GM12878 (cell line): ENCODE measurements around the gene ATOH7. TPM values are rescaled to one million over a fixed set of nuclear protein-coding genes. Genes with fewer than 3 reads are reported as not detected.

Experiments
- ATAC-seq: fragments of 200-7000 bp; cut with Tn5 transposase; 3 replicates; pipeline ENCODE4 v1.9.1; 2020; ENCODE audit warnings: mild to moderate bottlenecking, moderate library complexity
- BruUV-seq: library from RNA; stranded (reverse); fragments of 400-500 nt; replicated peaks from 2 replicates; lab custom pipeline; 2021; lab: Mats Ljungman, UMichigan
- CTCF ChIA-PET: fragments of 300-600 bp; sonication (Branson Sonifier 250); formaldehyde crosslinking; extraction: SDS; loops from one replicate; lab custom pipeline; 2021; ENCODE audit warnings: inconsistent platforms; lab: Yijun Ruan, JAX
- POLR2A ChIA-PET: fragments of 350-600 bp; formaldehyde crosslinking; extraction: SDS; loops from one replicate; lab custom pipeline; 2021; ENCODE audit warnings: inconsistent platforms; lab: Charles Lee
- RAD21 ChIA-PET: fragments of 300-600 bp; sonication (Branson Sonifier 250); formaldehyde crosslinking; loops from one replicate; lab custom pipeline; 2023; ENCODE audit warnings: antibody characterized with exemption; ENCODE audit not compliant: unreplicated experiment; lab: Charles Lee
- SMC1A ChIA-PET: fragments of 300-600 bp; sonication (Branson Sonifier 250); formaldehyde crosslinking; loops from one replicate; lab custom pipeline; 2023; ENCODE audit not compliant: unreplicated experiment, uncharacterized antibody; lab: Charles Lee
- DNase-seq: peaks from one replicate; pipeline ENCODE4 v3.0.0-alpha.2; 2011; ENCODE audit warnings: low read depth, low spot score
- FAIRE-seq: peaks from 3 replicates; lab custom pipeline; 2011; peaks lifted over from hg19 to GRCh38; lab: Jason Lieb, UNC
- H2AFZ ChIP-seq: 2 replicates; pipeline ENCODE4 v1.6.0; 2011; ENCODE audit warnings: low read depth, low read length, control low read depth; ENCODE audit not compliant: control insufficient read depth
- H3K27ac ChIP-seq: 2 replicates; pipeline ENCODE4 v1.5.1; 2011; ENCODE audit warnings: control low read depth; ENCODE audit not compliant: control insufficient read depth, insufficient read depth
- H3K27me3 ChIP-seq, 2 experiments: replicated peaks in 1 of 2; 2 replicates each; pipeline versions ENCODE4 v1.6.0 to v1.6.1; 2011; ENCODE audit warnings: low read length in 1 of 2; ENCODE audit not compliant: control insufficient read depth in 2 of 2, insufficient read depth in 2 of 2
- H3K36me3 ChIP-seq, 2 experiments: 2 replicates each; pipeline ENCODE4 v1.5.1; 2011; ENCODE audit warnings: low read length in 1 of 2; ENCODE audit not compliant: control insufficient read depth in 2 of 2, insufficient read depth in 2 of 2
- H3K4me1 ChIP-seq: 2 replicates; pipeline ENCODE4 v1.6.1; 2011; ENCODE audit warnings: mild to moderate bottlenecking, low read length, moderate library complexity, mixed read lengths; ENCODE audit not compliant: control insufficient read depth, insufficient read depth
- H3K4me2 ChIP-seq: 2 replicates; pipeline ENCODE4 v1.6.0; 2011; ENCODE audit warnings: control low read depth; ENCODE audit not compliant: control insufficient read depth, insufficient read depth
- H3K4me3 ChIP-seq: fragments of 200-600 bp; sonication (generic); 2 replicates; pipeline ENCODE4 v1.5.1; 2016
- H3K79me2 ChIP-seq: 2 replicates; pipeline ENCODE4 v1.6.0; 2011; ENCODE audit warnings: low read length; ENCODE audit not compliant: control insufficient read depth, insufficient read depth
- H3K9ac ChIP-seq: 2 replicates; pipeline ENCODE4 v1.8.0; 2011; ENCODE audit warnings: low read length, control low read depth, mixed read lengths; ENCODE audit not compliant: control insufficient read depth, insufficient read depth
- H3K9me3 ChIP-seq: replicated peaks from 3 replicates; pipeline ENCODE4 v1.5.1; 2011; ENCODE audit warnings: mild to moderate bottlenecking, low read length; ENCODE audit not compliant: control insufficient read depth, insufficient read depth
- H4K20me1 ChIP-seq: 2 replicates; pipeline ENCODE4 v1.6.0; 2011; ENCODE audit not compliant: control insufficient read depth, insufficient read depth
- CEBPB ChIP-seq, 2 experiments: fragments of 150-350 bp in 1 of 2; IDR thresholded peaks; 2 replicates each; pipeline ENCODE4 v1.6.1; 2012 to 2014; ENCODE audit warnings: low read depth in 2 of 2, low read length in 2 of 2, borderline replicate concordance in 1 of 2, inconsistent platforms in 1 of 2
- CTCF ChIP-seq, 3 experiments: IDR thresholded peaks in 2 of 3; conservative IDR thresholded peaks in 1 of 3; 2 replicates each; pipeline ENCODE4 v1.5.1; 2011; ENCODE audit warnings: low read depth in 3 of 3, low read length in 3 of 3, mild to moderate bottlenecking in 3 of 3, control low read depth in 2 of 3, moderate library complexity in 2 of 3, inconsistent platforms in 1 of 3, mixed read lengths in 1 of 3; ENCODE audit not compliant: control insufficient read depth in 2 of 3, insufficient read depth in 1 of 3; ENCODE audit errors: extremely low read depth in 1 of 3
- IKZF1 ChIP-seq: fragments of 450-650 bp; conservative IDR thresholded peaks from 2 replicates; pipeline ENCODE4 v1.6.1; 2017; ENCODE audit warnings: antibody characterized with exemption, mild to moderate bottlenecking
- IRF4 ChIP-seq: IDR thresholded peaks from 2 replicates; pipeline ENCODE4 v1.6.1; 2011; ENCODE audit warnings: low read depth, low read length
- KDM1A ChIP-seq: fragments of 200-600 bp; sonication (generic); IDR thresholded peaks from 2 replicates; pipeline ENCODE4 v1.6.1; 2016; ENCODE audit warnings: borderline replicate concordance
- PAX8 ChIP-seq: fragments of 450-650 bp; IDR thresholded peaks from 2 replicates; pipeline ENCODE4 v1.6.1; 2017; ENCODE audit warnings: mild to moderate bottlenecking, moderate library complexity
- POLR2A ChIP-seq: IDR thresholded peaks from 2 replicates; pipeline ENCODE4 v1.6.1; 2011; ENCODE audit warnings: low read depth, mild to moderate bottlenecking, low read length
- RAD21 ChIP-seq: IDR thresholded peaks from 2 replicates; pipeline ENCODE4 v1.6.1; 2011; ENCODE audit warnings: mild to moderate bottlenecking, low read depth, low read length, moderate library complexity; ENCODE audit not compliant: insufficient read depth
- SIX5 ChIP-seq: IDR thresholded peaks from 2 replicates; pipeline ENCODE4 v1.6.1; 2011; ENCODE audit warnings: mild to moderate bottlenecking, low read depth, low read length, moderate library complexity; ENCODE audit not compliant: severe bottlenecking
- SMARCA5 ChIP-seq: fragments of 450-650 bp; IDR thresholded peaks from 2 replicates; pipeline ENCODE4 v1.6.1; 2017; ENCODE audit warnings: mild to moderate bottlenecking
- SMC3 ChIP-seq: IDR thresholded peaks from 2 replicates; pipeline ENCODE4 v1.6.1; 2011; ENCODE audit warnings: low read length, improper control_type of control experiment, borderline replicate concordance
- SP1 ChIP-seq: IDR thresholded peaks from one replicate; pipeline ENCODE4 v1.6.1; 2011; ENCODE audit warnings: low read depth, low read length
- WGBS: methylation state at CpG from one replicate; pipeline ENCODE4 v1.1.6; 2016; ENCODE audit warnings: low lambda C conversion rate; ENCODE audit not compliant: insufficient replicate concordance, insufficient coverage; ENCODE audit errors: missing lambda C conversion rate; 5-methylcytosine and 5-hydroxymethylcytosine counted together
- in situ Hi-C: fragments of 300-500 bp; cut with MboI; formaldehyde crosslinking; loops from 9 replicates; pipeline ENCODE4 v1.14.3; 2018; ENCODE audit warnings: mixed read lengths
- intact Hi-C: fragments of 100-400 bp; cut with micrococcal nuclease; formaldehyde crosslinking; loops from one replicate; pipeline ENCODE4 v1.14.2; 2022; ENCODE audit not compliant: unreplicated experiment
- polyA plus RNA-seq, 11 experiments: library from polyadenylated mRNA; depleted of rRNA in 4 of 11; unstranded in 6 of 11; stranded (reverse) in 5 of 11; fragments of >200 nt; fragmentation: Nextera tagmentation in 4 of 11; fragmentation: Illumina TruSeq in 1 of 11; extraction: Ambion mirVana in 4 of 11; extraction: Trizol in 1 of 11; gene quantifications; 1 replicate in 1 of 11; 2 replicates in 10 of 11; pipeline versions ENCODE4 v1.2.1 to v1.2.3, GENCODE V29; 2011 to 2016; ENCODE audit warnings: inconsistent platforms in 2 of 11, missing spikeins in 2 of 11, low read depth in 1 of 11
- total RNA-seq, 4 experiments: library from RNA; depleted of rRNA in 3 of 4; stranded (reverse); fragments of >200 nt in 3 of 4; fragmentation: Illumina TruSeq in 1 of 4; extraction: Trizol in 1 of 4; gene quantifications; 2 replicates each; pipeline versions ENCODE4 v1.2.1 to v1.2.3, GENCODE V29; 2013 to 2021

The ATOH7 gene
- total and polyA plus RNA-seq, 10 of the 15 experiments (the other 5 are each of a cell fraction or from before 2014, with no cell fraction given) = not detected

- ChIA-PET SMC1A (interaction anchor here (0.7 to 8.7 kb wide), 14 partner anchors 9 to 420 kb away, joined by 3 to 159 read pairs (median 4); no protein-coding TSS in a partner anchor), RAD21 (interaction anchor here (1.0 to 3.0 kb wide), 6 partner anchors 51 to 420 kb away, joined by 4 to 15 read pairs (median 6); no protein-coding TSS in a partner anchor), POLR2A (interaction anchor here (0.6 to 1.2 kb wide), 2 partner anchors 33 to 94 kb away, joined by 3 read pairs; no protein-coding TSS in a partner anchor), CTCF (interaction anchor here (0.7 to 9.1 kb wide), 14 partner anchors 20 to 511 kb away, joined by 3 to 267 read pairs (median 6); no protein-coding TSS in a partner anchor)
- FAIRE-seq (peak; percentile 49), DNase-seq (peak; percentile 20), ATAC-seq (peak; percentile 89)
- Histone ChIP-seq H4K20me1 (no peaks in the 10 kb centered on the region), H3K4me2 (no peak overlapping the region), H3K4me3 (no peak overlapping the region), H3K36me3 (no peaks in the 10 kb centered on the region), H3K4me1 (no peaks in the 10 kb centered on the region; the same call in 1 of the 2 replicates), H3K9ac (no peak overlapping the region), H3K9me3 (no peaks in the 10 kb centered on the region), H3K27ac (no peak overlapping the region), H2AFZ (no peak overlapping the region), H3K27me3 (no peaks in the 10 kb centered on the region), H3K79me2 (no peaks in the 10 kb centered on the region)
- WGBS = 51% methylated on average over 10 of the region's 10 CpGs
- BruUV-seq = no TSS peak
- intact Hi-C loops (loop anchor here (1.0 to 2.0 kb wide), 3 partner anchors 126 to 420 kb away; no protein-coding TSS in a partner anchor), in situ Hi-C loops (no loop called here)
- TF ChIP-seq IKZF1 (0 out of 2 replicates have a peak, but pooled peaks have one; percentile 24), POLR2A (no peak), KDM1A (no peak), CEBPB (IDR thresholded peaks at IDR 0.05; ENCODE audit: borderline replicate concordance in 1 of 2, low read depth in 2 of 2, low read length in 2 of 2) (no peak), SMARCA5 (0 out of 2 replicates have a peak, but pooled peaks have one; percentile 37), IRF4 (0 out of 2 replicates have a peak, but pooled peaks have one; percentile 11), CTCF (IDR thresholded peaks at IDR 0.05 in 2 of 3, conservative IDR thresholded peaks at IDR 0.05 in 1 of 3; ENCODE audit: control insufficient read depth in 2 of 3, extremely low read depth in 1 of 3, insufficient read depth in 1 of 3, low read depth in 3 of 3, low read length in 3 of 3) (peak; percentile 56 to 73 (median 58)), RAD21 (peak; percentile 63), SP1 (no peak), SIX5 (no peak), SMC3 (peak; percentile 68), PAX8 (no peak)
Measured at GRCh38 chr10:68208424-68209042, 23.4 kb downstream of the ATOH7 start.
